ENCODE results near the gene TUT4. TPM values are rescaled to one million over a fixed set of nuclear protein-coding genes. Genes with fewer than 3 reads are reported as not detected.

Gene TUT4
- total and polyA plus RNA-seq, 12 donors: 16.9 to 40.6 (median 31.5) TPM

DNA sequence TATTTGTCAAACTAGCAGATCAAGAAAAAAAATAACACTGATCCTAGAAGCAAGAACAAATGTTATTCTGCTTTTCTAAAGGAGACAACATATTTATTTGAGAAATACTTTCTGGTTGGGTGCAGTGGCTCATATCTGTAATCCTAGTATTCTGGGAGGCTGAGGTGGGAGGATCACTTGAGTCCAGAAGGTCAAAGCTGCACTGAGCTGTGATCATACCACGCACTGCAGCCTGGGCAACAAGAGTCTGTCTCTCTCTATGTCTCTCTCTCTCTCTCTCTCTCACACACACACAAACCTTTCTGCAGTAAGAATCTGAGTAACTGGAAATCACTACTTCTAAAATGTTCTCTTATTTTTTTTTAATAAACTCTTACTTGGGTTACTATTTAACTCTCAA lies 117.2 kb downstream of the TUT4 start:
- intact Hi-C loops (cut with DNase I): loop anchor here in 1 of 10 donors (10.0 kb wide), 1 partner anchor 339 kb away; no protein-coding TSS in a partner anchor
- no peaks in the 10 kb centered on the region for H3K9me3 ChIP-seq
- ATAC-seq: no peak
- peaks cover 0 to 100% (median 36%) of the 10 kb centered on the region in 9 donors for H3K36me3 ChIP-seq
- H3K4me1 ChIP-seq: no peaks in the 10 kb centered on the region
- DNase-seq: no peak
- TF ChIP-seq CTCF (IDR thresholded peaks at IDR 0.05): no peak
- no peak overlapping the region for H3K27ac ChIP-seq
- no peak overlapping the region for H3K4me3 ChIP-seq
- 92 to 100% methylated on average over 1 of the region's 1 CpG for WGBS, 2 donors
- no peaks in the 10 kb centered on the region for H3K27me3 ChIP-seq

DNA sequence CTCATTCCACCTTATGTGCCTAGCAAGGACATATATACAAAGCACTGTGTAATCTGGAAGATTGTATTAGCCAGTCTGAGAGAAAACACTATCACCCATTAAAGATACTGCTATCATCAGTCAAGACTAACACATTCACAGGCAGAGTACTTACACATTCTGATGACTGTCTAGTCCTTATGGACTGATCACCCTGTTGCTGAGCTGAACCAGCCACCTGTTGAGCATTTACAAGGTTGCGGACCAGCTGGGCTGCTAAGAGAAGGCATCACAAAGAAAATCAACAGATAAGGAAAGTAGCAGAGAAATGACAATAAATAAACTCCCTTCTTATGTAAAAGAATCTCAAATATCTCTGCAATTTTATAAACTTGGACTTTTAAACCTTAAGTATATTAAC lies 117.7 kb downstream of the TUT4 start:
- DNase-seq (no peak), ATAC-seq (no peak)
- no peaks in the 10 kb centered on the region for H3K9me3 ChIP-seq
- H3K36me3 ChIP-seq: peaks cover 0 to 100% (median 33%) of the 10 kb centered on the region in 9 donors
- 97 to 100% methylated on average over 1 of the region's 1 CpG for WGBS, 2 donors
- H3K27ac ChIP-seq: no peak overlapping the region
- no peak overlapping the region for H3K4me3 ChIP-seq
- TF ChIP-seq CTCF (IDR thresholded peaks at IDR 0.05): no peak
- H3K4me1 ChIP-seq: no peaks in the 10 kb centered on the region
- intact Hi-C loops (cut with DNase I): loop anchor here in 1 of 10 donors (10.0 kb wide), 1 partner anchor 340 kb away; no protein-coding TSS in a partner anchor
- no peaks in the 10 kb centered on the region for H3K27me3 ChIP-seq

- Histone ChIP-seq H3K4me1 (no peaks in the 10 kb centered on the region), H3K27me3 (no peaks in the 10 kb centered on the region), H3K27ac (no peak overlapping the region), H3K36me3 (peaks cover 0 to 99% (median 28%) of the 10 kb centered on the region in 9 donors), H3K9me3 (no peaks in the 10 kb centered on the region), H3K4me3 (no peak overlapping the region)
- TF ChIP-seq CTCF (IDR thresholded peaks at IDR 0.05): no peak
- no peak for ATAC-seq
- intact Hi-C loops (cut with DNase I): loop anchor here in 1 of 10 donors (10.0 kb wide), 1 partner anchor 342 kb away; no protein-coding TSS in a partner anchor
- no peak for DNase-seq
- WGBS, 2 donors: 94 to 96% methylated on average over 8 of the region's 8 CpGs
Measured at GRCh38 chr1:52432807-52433206, 120.1 kb downstream of the TUT4 start.

- DNase-seq (no peak), ATAC-seq (no peak)
- Histone ChIP-seq H3K27me3 (no peaks in the 10 kb centered on the region), H3K4me1 (peaks cover 0 to 24% (median 10%) of the 10 kb centered on the region in 9 donors), H3K27ac (no peak overlapping the region), H3K9me3 (no peaks in the 10 kb centered on the region), H3K4me3 (no peak overlapping the region), H3K36me3 (peaks cover 0 to 95% (median 8%) of the 10 kb centered on the region in 9 donors)
- intact Hi-C loops (cut with DNase I): no loop called here
- 70 to 85% methylated on average over 1 of the region's 1 CpG for WGBS, 2 donors
- no peak for TF ChIP-seq CTCF (IDR thresholded peaks at IDR 0.05)
Measured at GRCh38 chr1:52427152-52427551, 125.7 kb downstream of the TUT4 start.

Data from heart right ventricle (tissue), 16 donors.